ENCODE results near the gene NAXD. TPM values are rescaled to one million over a fixed set of nuclear protein-coding genes. Genes with fewer than 3 reads are reported as not detected.
"Not testable (repeated sequence)": the region's sequence is repeated elsewhere in the genome, so short reads cannot be mapped to it uniquely, and the experiment has no call there.

NAXD gene
- total and polyA plus RNA-seq, 2 of the 4 experiments (the other 2 are of a cell fraction): 10.2 to 27.2 TPM

GRCh38 chr13:110658218-110658911, 43.0 kb downstream of the NAXD start:
- H3K4ac ChIP-seq (ENCODE audit: low read depth, low read length); H3K4me1 ChIP-seq (ENCODE audit: control insufficient read depth, insufficient read depth, low read length); H2AFZ ChIP-seq (replicated peaks; ENCODE audit: low read length, poor library complexity); H3K9ac ChIP-seq (ENCODE audit: low read depth, low read length); H2BK120ac ChIP-seq (ENCODE audit: low read depth, low read length); H4K8ac ChIP-seq (ENCODE audit: low read depth in 2 of 2, low read length in 2 of 2); DNase-seq; BruUV-seq (replicated peaks); H2BK5ac ChIP-seq (ENCODE audit: low read depth, low read length, poor library complexity, severe bottlenecking); H3K23ac ChIP-seq (ENCODE audit: low read depth, low read length); H3K27ac ChIP-seq (ENCODE audit: insufficient read depth, low read length); POLR2A ChIA-PET (ENCODE audit: unreplicated experiment); H3K9me3 ChIP-seq (ENCODE audit: control insufficient read depth, insufficient read depth, low read length); H2BK15ac ChIP-seq (ENCODE audit: low read depth, low read length); H3K4me3 ChIP-seq (ENCODE audit: insufficient read depth, low read depth, low read length); ATAC-seq (ENCODE audit: low read depth); H3K18ac ChIP-seq (ENCODE audit: low read depth, low read length); H3K4me2 ChIP-seq (ENCODE audit: low read depth, low read length); intact Hi-C loops (cut with micrococcal nuclease); H3K56ac ChIP-seq (ENCODE audit: extremely low read depth, insufficient read depth, low read length); H3K9me1 ChIP-seq (ENCODE audit: insufficient read depth, low read length); in situ Hi-C loops (cut with MboI; ENCODE audit: low sequenced_read_pairs); H2AK5ac ChIP-seq (ENCODE audit: low read depth, low read length); H4K20me1 ChIP-seq (ENCODE audit: insufficient read depth, low read length); H3K14ac ChIP-seq (replicated peaks; ENCODE audit: low read depth, low read length); H2AK9ac ChIP-seq (replicated peaks; ENCODE audit: low read depth, low read length, poor library complexity); dilution Hi-C loops (cut with HindIII; ENCODE audit: low sequenced_read_pairs, unreplicated experiment); H2BK20ac ChIP-seq (ENCODE audit: low read depth, low read length); H4K5ac ChIP-seq (ENCODE audit: low read depth, low read length); H3K27me3 ChIP-seq (ENCODE audit: control insufficient read depth, insufficient read depth, low read length); H4K91ac ChIP-seq (ENCODE audit: insufficient read depth, low read depth, low read length); CTCF ChIA-PET: not testable (repeated sequence)
- Histone ChIP-seq H3K79me1 (ENCODE audit: low read depth in 1 of 2, low read length in 2 of 2) (peaks cover 7 to 14% of the 10 kb centered on the region in 2 experiments), H3K36me3 (ENCODE audit: control insufficient read depth, insufficient read depth, low read length) (peaks cover 32% of the 10 kb centered on the region)
- WGBS, 2 experiments (ENCODE audit: extremely low coverage in 2 of 2, insufficient read length in 1 of 2): 100% methylated on average over 1 of the region's 6 CpGs; no CpG with 5 or more reads in 1 of the 2 experiments
